K562 (cell line): ENCODE measurements around the gene PLEKHA7.

Experiments used
- POLR3G ChIP-seq: IDR thresholded peaks from 2 replicates; pipeline ENCODE4 v1.6.1; 2011; ENCODE audit not compliant: insufficient read length, insufficient replicate concordance; ENCODE audit errors: extremely low read depth
- RAD51 ChIP-seq: fragments of 450-650 bp; IDR thresholded peaks from 2 replicates; pipeline ENCODE4 v1.7.1; 2016; ENCODE audit warnings: low read depth, mild to moderate bottlenecking, borderline replicate concordance
- RNF2 ChIP-seq: sonication (generic); IDR thresholded peaks from 2 replicates; pipeline ENCODE4 v1.6.1; 2016
- SMAD3 ChIP-seq: fragments of 450-650 bp; formaldehyde crosslinking; conservative IDR thresholded peaks from 2 replicates; pipeline ENCODE4 v1.4.0; 2020; ENCODE audit warnings: mild to moderate bottlenecking
- SMARCC2 ChIP-seq: fragments of 450-650 bp; IDR thresholded peaks from 2 replicates; pipeline ENCODE4 v1.6.1; 2017; ENCODE audit warnings: antibody characterized with exemption, moderate library complexity, mild to moderate bottlenecking, low read depth
- U2AF1 ChIP-seq: fragments of 200-400 bp; formaldehyde crosslinking; optimal IDR thresholded peaks from 2 replicates; pipeline ENCODE3; 2017; ENCODE audit warnings: mild to moderate bottlenecking, low read depth, low read length, moderate library complexity
- ZKSCAN8 ChIP-seq: fragments of 200-800 bp; sonication (Bioruptor generic); IDR thresholded peaks from 2 replicates; pipeline ENCODE4 v1.6.1; 2016; ENCODE audit warnings: missing genetic modification characterization, missing compliant biosample characterization
- TF ChIP-seq, protein P1 (sequence below): fragments of 450-650 bp; IDR thresholded peaks from 2 replicates; pipeline ENCODE4 v1.6.1; 2018; ENCODE audit not compliant: partially characterized antibody
- TF ChIP-seq, protein P2 (sequence below), 2 experiments: fragments of 450-650 bp; formaldehyde crosslinking in 1 of 2; IDR thresholded peaks; 2 replicates each; pipeline versions ENCODE4 v1.4.0 to v1.6.1; 2014 to 2020; ENCODE audit warnings: mild to moderate bottlenecking in 2 of 2, borderline replicate concordance in 1 of 2, low read depth in 1 of 2
- TF ChIP-seq, protein P3 (sequence below), 3 experiments: IDR thresholded peaks in 2 of 3; conservative IDR thresholded peaks in 1 of 3; 2 replicates each; pipeline ENCODE4 v1.5.1; 2011 to 2012; ENCODE audit warnings: low read length in 3 of 3, mild to moderate bottlenecking in 3 of 3, control low read depth in 2 of 3, improper control_type of control experiment in 1 of 3, inconsistent platforms in 1 of 3, low read depth in 1 of 3, mixed read lengths in 1 of 3, moderate library complexity in 1 of 3; ENCODE audit not compliant: insufficient read depth in 2 of 3
- TF ChIP-seq, protein P4 (sequence below): fragments of 450-650 bp; IDR thresholded peaks from 2 replicates; pipeline ENCODE4 v1.6.1; 2016

DNA sequence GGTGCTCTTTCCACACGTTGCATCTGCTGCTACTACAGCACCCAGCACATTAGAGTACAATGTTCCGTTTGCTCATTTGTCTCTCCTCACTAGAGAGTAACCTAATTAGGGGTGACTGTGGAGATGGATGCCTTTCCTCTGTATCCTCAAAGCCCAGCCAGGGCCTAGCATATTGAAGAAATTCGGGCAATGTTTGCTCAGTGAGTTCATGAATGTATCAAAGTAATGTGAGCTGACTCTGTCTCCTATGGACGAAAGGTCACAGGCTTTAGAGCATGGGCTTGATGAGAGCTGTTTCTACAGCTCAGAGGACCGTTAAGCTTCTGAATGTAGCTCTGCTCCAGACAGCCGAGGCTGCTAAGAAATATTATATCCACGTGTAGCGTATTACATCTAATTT is 208.3 kb downstream of the PLEKHA7 start:
- TF ChIP-seq SMARCC2 (no peak), SMAD3 (CRISPR knock-in tag) (no peak), U2AF1 (no peak), ZKSCAN8 (CRISPR knock-in tag) (no peak), RNF2 (no peak), RAD51 (no peak), POLR3G (no peak)
- TF ChIP-seq, protein P1, sequence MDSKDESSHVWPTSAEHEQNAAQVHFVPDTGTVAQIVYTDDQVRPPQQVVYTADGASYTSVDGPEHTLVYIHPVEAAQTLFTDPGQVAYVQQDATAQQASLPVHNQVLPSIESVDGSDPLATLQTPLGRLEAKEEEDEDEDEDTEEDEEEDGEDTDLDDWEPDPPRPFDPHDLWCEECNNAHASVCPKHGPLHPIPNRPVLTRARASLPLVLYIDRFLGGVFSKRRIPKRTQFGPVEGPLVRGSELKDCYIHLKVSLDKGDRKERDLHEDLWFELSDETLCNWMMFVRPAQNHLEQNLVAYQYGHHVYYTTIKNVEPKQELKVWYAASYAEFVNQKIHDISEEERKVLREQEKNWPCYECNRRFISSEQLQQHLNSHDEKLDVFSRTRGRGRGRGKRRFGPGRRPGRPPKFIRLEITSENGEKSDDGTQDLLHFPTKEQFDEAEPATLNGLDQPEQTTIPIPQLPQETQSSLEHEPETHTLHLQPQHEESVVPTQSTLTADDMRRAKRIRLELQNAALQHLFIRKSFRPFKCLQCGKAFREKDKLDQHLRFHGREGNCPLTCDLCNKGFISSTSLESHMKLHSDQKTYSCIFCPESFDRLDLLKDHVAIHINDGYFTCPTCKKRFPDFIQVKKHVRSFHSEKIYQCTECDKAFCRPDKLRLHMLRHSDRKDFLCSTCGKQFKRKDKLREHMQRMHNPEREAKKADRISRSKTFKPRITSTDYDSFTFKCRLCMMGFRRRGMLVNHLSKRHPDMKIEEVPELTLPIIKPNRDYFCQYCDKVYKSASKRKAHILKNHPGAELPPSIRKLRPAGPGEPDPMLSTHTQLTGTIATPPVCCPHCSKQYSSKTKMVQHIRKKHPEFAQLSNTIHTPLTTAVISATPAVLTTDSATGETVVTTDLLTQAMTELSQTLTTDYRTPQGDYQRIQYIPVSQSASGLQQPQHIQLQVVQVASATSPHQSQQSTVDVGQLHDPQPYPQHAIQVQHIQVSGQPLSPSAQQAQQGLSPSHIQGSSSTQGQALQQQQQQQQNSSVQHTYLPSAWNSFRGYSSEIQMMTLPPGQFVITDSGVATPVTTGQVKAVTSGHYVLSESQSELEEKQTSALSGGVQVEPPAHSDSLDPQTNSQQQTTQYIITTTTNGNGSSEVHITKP, result no peak
- TF ChIP-seq, protein P2, sequence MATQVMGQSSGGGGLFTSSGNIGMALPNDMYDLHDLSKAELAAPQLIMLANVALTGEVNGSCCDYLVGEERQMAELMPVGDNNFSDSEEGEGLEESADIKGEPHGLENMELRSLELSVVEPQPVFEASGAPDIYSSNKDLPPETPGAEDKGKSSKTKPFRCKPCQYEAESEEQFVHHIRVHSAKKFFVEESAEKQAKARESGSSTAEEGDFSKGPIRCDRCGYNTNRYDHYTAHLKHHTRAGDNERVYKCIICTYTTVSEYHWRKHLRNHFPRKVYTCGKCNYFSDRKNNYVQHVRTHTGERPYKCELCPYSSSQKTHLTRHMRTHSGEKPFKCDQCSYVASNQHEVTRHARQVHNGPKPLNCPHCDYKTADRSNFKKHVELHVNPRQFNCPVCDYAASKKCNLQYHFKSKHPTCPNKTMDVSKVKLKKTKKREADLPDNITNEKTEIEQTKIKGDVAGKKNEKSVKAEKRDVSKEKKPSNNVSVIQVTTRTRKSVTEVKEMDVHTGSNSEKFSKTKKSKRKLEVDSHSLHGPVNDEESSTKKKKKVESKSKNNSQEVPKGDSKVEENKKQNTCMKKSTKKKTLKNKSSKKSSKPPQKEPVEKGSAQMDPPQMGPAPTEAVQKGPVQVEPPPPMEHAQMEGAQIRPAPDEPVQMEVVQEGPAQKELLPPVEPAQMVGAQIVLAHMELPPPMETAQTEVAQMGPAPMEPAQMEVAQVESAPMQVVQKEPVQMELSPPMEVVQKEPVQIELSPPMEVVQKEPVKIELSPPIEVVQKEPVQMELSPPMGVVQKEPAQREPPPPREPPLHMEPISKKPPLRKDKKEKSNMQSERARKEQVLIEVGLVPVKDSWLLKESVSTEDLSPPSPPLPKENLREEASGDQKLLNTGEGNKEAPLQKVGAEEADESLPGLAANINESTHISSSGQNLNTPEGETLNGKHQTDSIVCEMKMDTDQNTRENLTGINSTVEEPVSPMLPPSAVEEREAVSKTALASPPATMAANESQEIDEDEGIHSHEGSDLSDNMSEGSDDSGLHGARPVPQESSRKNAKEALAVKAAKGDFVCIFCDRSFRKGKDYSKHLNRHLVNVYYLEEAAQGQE (IDR thresholded peaks at IDR 0.05; ENCODE audit: borderline replicate concordance), result no peak
- TF ChIP-seq, protein P2 (CRISPR knock-in tag; IDR thresholded peaks at IDR 0.05; ENCODE audit: low read depth), result no peak
- TF ChIP-seq, protein P3, sequence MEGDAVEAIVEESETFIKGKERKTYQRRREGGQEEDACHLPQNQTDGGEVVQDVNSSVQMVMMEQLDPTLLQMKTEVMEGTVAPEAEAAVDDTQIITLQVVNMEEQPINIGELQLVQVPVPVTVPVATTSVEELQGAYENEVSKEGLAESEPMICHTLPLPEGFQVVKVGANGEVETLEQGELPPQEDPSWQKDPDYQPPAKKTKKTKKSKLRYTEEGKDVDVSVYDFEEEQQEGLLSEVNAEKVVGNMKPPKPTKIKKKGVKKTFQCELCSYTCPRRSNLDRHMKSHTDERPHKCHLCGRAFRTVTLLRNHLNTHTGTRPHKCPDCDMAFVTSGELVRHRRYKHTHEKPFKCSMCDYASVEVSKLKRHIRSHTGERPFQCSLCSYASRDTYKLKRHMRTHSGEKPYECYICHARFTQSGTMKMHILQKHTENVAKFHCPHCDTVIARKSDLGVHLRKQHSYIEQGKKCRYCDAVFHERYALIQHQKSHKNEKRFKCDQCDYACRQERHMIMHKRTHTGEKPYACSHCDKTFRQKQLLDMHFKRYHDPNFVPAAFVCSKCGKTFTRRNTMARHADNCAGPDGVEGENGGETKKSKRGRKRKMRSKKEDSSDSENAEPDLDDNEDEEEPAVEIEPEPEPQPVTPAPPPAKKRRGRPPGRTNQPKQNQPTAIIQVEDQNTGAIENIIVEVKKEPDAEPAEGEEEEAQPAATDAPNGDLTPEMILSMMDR (IDR thresholded peaks at IDR 0.05 in 2 of 3, conservative IDR thresholded peaks at IDR 0.05 in 1 of 3; ENCODE audit: insufficient read depth in 2 of 3, low read depth in 1 of 3, low read length in 3 of 3), result no peak
- TF ChIP-seq, protein P4, sequence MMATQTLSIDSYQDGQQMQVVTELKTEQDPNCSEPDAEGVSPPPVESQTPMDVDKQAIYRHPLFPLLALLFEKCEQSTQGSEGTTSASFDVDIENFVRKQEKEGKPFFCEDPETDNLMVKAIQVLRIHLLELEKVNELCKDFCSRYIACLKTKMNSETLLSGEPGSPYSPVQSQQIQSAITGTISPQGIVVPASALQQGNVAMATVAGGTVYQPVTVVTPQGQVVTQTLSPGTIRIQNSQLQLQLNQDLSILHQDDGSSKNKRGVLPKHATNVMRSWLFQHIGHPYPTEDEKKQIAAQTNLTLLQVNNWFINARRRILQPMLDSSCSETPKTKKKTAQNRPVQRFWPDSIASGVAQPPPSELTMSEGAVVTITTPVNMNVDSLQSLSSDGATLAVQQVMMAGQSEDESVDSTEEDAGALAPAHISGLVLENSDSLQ, result no peak
